ENCODE measurements around the gene HOXC6. TPM values are rescaled to one million over a fixed set of nuclear protein-coding genes. Genes with fewer than 3 reads are reported as not detected.

HOXC6 gene
- polyA plus RNA-seq, 3 donors, result 0.56 to 3.1 (median 0.95) TPM

DNA sequence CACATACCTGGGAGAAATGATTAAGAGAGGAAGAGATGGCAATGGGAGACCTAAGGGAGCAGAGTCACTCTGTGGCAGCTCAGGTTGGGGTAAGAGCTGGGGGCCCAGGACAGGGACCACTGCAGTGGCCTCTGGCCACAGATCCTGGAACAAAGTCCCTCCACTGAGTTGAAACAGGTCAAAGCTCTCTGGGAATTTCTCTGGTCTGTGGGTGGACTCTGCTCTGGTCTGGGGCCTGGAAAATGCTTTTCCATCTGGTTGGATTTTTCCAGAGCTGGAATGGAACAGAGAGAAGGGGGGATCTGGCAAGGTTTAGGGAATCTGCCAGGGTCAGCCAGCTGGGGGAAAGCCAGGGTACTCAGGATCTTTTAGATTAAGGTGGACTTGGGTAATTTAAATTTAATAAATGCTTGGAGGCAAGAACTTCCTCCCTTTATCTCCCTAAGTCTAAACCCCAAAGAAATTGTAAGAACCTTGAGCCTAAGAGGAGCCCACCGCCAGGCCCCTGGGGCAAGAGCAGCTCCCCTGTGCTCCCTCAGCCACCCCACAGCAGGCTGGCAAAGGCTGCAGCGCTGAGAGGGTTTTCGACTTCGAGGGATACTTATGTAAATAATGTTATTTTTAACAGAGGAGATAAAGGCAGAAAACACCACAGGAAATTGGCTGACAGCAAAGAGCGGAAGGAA, 39.6 kb upstream of the HOXC6 start:
- 4 to 16% (median 14%) methylated on average over 5 of the region's 5 CpGs for WGBS, 3 donors
- H3K27ac ChIP-seq (ENCODE audit: low read depth, low read length), result no peak overlapping the region

DNA sequence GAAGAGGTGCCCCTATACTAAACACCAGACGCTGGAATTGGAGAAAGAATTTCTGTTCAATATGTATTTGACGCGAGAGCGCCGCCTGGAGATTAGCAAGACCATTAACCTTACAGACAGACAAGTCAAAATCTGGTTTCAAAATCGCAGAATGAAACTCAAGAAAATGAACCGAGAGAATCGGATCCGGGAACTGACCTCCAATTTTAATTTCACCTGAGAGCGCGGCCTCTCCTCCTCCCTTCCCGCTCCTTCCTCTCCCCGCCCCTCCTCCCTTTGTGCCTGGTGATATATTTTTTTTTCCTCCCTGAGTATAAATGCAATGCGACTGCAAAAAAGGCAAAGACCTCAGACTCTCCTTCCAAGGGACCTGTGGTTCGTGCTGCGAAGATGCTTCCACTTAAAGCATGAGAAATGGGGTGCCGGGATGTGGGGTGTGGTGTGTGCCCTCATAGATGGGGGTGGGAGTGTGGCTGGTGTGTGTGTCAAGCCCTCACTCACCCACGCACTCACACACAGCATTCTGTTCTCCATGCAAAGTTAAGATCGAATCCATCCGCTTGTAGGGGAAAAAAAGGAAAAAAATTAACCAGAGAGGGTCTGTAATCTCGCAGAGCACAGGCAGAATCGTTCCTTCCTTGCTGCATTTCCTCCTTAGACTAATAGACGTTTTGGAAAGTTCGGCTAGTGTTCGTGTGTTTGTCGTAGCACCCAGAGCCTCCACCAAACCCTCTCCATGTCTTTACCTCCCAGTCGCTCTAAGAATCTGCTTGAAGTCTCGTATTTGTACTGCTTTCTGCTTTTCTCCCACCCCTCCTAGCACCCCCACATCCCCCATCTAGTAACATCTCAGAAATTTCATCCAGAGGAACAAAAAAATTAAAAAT, 38.8 kb upstream of the HOXC6 start:
- H3K27ac ChIP-seq (ENCODE audit: low read depth, low read length), result no peak overlapping the region

DNA sequence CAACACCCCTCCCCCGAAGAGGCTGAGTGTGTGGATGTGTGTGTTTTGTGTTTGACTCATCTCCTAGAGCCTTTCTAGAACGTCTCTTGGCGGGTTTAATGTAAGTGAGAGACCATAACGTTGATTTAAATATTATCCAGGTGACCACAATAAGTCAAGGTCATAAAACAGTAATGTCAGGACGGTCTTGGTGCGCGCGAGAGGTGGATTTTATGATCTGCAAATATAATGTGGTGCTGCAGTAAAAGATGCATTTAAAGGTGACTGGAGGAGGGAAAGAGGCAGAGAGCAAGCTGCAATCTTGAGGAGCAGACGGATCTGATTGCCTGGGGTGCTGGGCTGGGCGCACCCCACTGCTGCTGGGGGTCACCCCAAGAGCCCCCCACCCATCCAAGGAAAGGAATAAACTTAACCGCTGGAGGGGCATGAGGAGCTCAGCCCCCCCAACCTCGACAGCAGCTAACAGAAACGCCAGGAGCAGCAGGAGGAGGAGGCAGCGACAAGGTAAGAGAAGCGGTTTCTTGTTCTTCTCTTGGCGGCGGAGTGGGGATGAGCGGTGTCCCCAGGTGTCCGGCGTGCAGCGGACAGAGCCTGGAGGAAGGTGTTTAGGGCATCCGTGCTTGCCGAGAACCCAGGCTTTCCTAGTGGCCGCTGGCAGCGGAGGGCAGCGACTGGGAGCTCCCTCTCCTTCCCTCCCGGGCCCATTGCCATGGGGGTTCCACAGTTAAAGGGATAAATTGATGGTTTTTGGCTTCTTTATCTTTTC, 37.7 kb upstream of the HOXC6 start:
- no peak overlapping the region for H3K27ac ChIP-seq (ENCODE audit: low read depth, low read length)
- WGBS, 3 donors, result 4 to 22% (median 8%) methylated on average over 27 of the region's 27 CpGs

More for the DNA sequence above, 38.8 kb upstream of the HOXC6 start:
- 6 to 7% (median 6%) methylated on average over 28 of the region's 28 CpGs for WGBS, 3 donors

DNA sequence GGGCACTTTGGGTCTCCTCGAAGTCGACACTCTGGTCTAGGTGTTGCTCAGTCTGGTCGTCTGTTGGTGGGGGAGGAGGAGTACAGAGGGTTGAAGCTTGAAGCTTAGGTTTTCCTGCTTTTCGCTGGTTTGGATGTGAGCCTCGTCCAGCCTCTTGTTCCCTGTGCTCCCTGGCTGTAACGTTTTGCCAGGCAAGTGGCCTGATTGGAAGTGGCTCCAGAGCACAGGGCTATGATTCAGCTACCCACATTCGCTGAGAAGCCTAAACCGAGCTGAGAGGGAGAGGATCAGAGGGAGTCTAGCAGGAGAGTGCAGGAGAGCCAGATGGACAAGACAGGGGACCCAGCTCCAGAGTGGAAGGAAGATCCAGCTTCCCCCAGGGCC, 37.2 kb upstream of the HOXC6 start:
- WGBS, 3 donors, result 4 to 8% (median 6%) methylated on average over 8 of the region's 8 CpGs
- no peak overlapping the region for H3K27ac ChIP-seq (ENCODE audit: low read depth, low read length)

DNA sequence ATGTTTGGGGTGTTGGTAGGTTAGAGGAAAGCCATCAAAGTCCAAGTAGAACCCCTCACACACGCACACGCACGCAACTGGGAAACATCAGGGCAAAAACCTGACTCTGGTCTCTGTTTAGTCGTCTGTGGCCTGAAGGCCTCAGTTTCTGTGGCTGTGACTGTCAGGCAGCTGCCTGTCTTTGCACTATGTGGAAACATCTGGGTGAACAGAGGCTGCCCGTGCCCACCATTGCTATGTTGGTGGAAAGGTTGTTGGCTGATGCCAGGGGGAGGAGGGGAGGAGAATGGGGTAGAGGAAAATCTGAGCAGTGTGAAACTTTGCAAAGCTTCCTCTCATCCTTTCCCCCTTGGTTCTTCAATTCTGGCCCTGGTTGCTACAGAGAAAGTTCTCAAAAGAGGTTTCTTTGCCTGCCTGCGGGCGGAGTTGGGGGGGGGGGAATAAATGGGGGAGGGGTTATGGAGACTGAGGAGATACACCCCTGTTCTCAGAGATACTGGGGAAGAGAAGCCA, 35.8 kb upstream of the HOXC6 start:
- no peak overlapping the region for H3K27ac ChIP-seq (ENCODE audit: low read depth, low read length)

DNA sequence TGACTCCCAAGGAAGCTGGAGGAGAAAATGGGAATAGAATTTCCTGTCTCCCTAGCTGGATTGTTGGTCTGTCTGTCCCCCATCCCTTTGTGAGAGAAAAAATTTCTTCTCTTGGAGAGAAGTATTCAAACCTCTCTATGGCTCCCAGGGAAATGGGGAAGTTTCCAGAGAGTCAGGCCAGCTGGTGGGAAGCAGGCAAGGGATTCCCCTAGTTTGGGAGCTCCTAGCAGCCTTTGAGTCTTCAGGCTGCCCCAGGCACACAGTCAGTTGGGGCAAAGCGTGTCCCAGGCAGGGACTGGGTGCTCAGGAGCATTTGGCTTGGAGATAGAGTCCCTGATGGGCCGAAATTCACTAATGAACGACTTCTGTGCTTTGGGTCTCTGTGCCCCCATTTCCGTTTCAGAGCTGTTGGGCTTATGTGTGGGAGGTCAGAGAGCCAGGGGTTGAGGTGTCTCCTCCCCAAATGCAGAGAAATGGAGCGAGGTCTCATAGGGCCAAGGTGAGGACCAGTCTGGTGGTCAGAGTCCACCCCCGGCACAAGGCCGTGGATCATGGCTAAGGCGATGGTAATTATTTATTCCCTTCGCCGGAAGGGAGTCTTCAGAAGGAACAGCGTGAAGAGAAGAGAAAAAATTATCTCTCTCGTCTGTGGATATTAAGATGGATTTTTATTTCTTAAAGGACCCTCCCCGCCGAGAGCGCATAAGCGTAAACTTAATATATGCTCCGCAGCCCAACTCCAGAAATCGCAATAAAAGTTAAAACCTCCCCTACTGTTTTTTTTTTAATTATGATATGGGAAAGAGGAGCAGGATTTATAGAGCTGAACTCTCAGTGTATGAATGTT, 34.9 kb upstream of the HOXC6 start:
- WGBS, 3 donors, result 29 to 48% (median 33%) methylated on average over 18 of the region's 18 CpGs
- H3K27ac ChIP-seq (ENCODE audit: low read depth, low read length), result no peak overlapping the region

More for the DNA sequence above, 35.8 kb upstream of the HOXC6 start:
- WGBS, 3 donors, result 24 to 53% (median 35%) methylated on average over 7 of the region's 7 CpGs

DNA sequence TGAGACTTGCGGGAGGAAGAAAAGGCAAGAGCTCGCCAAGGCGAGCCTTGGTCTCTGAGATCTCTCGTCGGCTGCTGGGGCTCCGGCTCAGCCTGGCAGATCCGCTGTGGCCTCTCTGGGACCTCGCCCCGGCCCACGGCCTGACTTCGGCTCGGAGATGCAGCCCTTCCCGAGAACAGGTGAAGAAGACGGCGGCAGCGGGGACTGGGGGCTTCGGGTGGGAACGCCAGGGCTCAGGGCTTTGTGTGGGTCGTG, 34.3 kb upstream of the HOXC6 start:
- 4 to 12% (median 11%) methylated on average over 19 of the region's 19 CpGs for WGBS, 3 donors
- no peak overlapping the region for H3K27ac ChIP-seq (ENCODE audit: low read depth, low read length)

DNA sequence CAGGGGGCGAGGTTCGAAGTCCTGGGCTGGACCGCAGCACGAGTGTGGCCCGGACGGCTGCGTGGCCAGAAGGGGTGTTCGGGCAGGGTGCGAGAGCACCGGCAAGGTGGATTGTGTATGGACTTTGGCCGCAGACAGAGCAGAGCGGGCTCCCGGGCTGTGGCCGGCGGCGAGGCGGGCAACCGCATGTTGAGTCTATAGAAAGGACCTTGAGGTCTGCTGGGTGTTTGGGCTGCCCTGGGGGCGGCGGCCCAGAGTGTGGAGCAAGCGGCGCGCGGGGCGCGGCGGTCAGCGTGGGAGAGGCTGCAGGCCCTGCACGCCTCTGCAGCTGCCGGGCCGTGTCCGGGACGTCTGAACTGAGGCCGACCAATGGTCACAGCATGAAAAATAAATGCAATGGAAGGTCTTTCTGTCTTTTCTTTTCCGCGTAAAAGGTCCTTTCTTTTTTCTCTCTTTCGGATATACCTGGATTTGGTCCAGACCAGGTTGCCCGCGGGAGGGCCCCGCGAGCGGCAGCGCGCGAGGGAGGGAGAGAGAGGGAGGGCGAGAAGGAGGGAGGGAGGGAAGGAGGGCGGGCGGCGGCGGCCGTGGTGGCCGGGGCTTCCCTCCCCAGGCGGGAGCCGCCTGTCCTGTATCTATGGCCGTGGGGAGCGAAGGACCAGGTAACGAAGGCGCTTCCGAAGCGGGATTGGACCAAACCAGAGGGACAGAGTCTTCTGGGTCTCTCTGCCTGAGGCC, 33.8 kb upstream of the HOXC6 start:
- 4 to 10% (median 7%) methylated on average over 46 to 60 of the region's 60 CpGs for WGBS, 3 donors
- no peak overlapping the region for H3K27ac ChIP-seq (ENCODE audit: low read depth, low read length)

DNA sequence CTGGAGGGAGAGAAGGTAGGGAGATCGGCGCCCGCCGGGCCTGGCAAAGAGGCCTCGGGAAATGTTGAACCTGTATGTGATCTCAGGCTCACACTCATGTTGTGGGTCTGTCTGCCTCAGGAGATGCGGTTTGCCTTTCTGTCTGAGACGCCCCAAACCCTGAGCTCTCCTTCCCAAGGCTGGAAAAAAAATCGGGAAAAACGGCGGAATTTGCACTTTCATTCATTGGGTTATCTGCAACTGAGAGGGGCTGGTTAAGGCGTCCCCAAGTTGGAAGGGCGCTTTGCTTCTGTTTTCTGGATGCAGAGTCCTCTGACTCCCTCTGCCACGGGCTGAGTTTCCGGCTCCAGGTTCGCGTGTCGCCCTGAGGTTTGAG, 33.2 kb upstream of the HOXC6 start:
- no peak overlapping the region for H3K27ac ChIP-seq (ENCODE audit: low read depth, low read length)
- 5 to 7% (median 7%) methylated on average over 17 of the region's 17 CpGs for WGBS, 3 donors

DNA sequence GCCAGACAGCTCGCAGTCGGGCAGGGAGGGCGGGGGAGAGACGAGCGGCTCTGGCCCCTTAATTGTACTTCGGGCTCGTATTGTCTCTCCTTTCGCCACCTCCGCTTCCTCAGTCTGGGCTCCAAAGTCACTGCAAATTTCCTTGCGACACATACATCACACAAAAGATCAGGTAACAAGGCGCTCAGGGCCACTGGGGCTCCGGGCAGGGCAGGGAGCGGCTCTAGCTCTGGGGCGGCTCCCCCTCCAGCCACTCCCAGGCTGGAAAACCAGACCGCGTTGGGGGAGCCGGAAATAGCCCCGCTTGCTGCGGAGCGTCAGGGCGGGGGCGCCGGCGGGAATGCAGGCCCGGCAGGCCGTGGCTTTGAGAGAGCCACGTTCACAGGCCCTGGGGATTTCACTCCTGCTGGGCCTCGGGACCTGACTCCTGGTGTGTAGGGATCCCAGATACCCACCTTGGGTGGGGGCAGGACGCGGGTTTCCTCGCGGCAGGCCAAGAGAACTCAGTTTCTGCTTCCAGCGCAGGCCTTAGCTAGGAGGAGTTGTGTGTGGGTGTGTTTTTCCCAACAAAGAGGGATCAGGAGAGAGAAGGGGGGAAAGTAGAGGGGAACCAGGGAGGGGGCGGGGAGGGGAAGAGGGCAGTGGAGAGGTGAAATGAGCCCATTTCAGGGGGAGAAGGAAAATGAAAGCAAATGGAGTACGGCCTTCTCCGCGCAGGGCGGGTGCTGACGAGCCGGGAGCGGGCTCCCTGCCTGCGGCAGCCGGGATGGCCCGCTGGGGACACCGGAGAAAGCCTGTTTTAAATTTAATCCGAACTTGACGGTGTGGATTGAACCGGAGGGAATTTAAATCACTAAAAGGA, 32.6 kb upstream of the HOXC6 start:
- no peak overlapping the region for H3K27ac ChIP-seq (ENCODE audit: low read depth, low read length)
- WGBS, 3 donors, result 3 to 9% (median 5%) methylated on average over 48 of the region's 48 CpGs

DNA sequence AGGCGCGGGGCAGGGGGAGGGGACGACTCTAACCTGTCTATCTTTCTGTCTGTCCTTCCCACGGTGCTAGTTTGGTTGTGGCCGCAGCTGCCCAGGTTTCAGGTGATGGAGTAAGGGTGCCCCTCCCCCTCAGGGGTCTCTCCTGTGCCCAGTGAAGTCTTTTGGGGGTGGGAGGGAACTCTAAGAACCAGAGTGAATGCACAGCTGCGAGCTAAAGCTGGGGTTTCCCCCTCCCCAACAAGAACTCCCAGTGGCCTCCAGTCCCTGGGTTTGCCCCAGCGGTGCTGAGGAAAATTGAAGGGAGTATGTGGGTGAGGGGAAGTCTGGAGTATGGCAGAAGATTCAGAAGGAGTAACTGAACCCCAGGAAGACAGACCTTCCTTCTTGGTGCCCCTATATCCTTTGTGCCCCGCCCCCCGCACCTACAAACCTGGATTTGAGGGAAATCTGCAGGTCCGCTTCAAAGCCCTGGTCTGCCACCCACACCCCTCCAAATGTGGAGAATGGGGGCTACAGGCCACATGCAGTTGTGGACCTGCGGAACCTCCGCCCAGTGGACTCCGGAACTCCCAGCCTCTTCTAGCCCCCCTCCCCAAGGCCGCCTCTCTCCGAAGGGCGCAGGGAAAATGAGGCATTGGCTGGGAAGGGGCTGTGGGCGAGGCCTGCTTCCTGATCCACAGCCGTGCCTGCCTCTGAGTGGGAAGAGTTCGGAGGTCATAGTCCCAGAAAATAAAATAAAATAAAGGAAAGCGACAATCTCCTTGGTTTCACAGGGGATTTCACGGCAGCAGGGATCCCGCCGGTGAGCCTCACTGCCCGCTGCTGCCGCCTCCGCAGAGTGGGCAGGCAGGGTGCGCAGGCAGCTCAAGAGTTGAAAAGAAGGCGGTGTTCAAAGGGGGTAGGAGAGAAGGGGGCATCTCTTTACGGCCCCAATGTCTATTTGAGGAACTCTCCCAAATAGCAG, 31.7 kb upstream of the HOXC6 start:
- 33 to 51% (median 36%) methylated on average over 28 to 29 of the region's 29 CpGs for WGBS, 3 donors
- no peak overlapping the region for H3K27ac ChIP-seq (ENCODE audit: low read depth, low read length)

DNA sequence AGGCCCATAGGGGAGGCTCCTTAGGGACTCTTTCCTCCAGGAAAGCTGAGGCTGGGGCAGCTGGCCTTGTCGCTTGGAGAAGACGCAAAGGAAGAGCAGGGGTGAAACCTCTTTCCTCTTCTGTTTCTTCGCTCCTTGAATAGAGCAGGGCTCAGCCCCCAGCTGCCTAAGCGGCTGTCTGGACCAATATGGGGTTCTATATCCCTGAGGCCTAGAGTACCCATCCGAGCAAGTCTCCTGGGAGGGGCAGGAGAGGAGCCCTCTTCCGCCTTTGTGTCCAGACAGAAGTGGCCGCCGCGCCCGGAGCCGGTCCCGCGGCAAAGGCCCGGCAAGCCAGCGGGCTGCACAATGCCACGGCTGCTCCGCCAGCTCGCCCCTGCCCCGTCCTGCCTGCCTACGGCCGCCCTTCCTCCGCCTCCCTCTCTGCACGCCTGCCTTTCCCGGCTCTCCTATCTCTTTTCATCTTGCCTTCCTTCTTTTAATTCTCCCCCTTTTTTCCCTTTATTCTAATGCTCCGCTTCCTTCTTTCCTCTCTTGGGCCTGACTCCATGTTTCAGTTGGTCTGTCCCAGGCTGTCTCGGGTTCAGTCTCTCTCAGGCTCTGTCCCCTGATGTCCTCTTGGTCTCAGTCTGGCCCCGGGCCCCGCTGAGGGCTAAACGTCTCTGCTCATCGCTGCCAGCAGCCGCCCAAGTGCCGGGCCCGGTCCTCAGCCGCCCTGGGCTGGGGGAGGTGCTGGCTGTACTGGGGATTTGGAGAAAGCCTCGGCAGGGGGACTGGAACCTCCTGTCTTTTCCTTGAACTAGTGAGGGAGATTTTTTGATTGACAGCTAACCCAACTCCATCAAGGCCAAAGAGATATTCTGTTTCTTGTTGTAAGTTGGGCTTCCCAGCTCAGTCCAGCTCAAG, 30.8 kb upstream of the HOXC6 start:
- no peak overlapping the region for H3K27ac ChIP-seq (ENCODE audit: low read depth, low read length)
- WGBS, 3 donors, result 7 to 15% (median 13%) methylated on average over 35 of the region's 35 CpGs

DNA sequence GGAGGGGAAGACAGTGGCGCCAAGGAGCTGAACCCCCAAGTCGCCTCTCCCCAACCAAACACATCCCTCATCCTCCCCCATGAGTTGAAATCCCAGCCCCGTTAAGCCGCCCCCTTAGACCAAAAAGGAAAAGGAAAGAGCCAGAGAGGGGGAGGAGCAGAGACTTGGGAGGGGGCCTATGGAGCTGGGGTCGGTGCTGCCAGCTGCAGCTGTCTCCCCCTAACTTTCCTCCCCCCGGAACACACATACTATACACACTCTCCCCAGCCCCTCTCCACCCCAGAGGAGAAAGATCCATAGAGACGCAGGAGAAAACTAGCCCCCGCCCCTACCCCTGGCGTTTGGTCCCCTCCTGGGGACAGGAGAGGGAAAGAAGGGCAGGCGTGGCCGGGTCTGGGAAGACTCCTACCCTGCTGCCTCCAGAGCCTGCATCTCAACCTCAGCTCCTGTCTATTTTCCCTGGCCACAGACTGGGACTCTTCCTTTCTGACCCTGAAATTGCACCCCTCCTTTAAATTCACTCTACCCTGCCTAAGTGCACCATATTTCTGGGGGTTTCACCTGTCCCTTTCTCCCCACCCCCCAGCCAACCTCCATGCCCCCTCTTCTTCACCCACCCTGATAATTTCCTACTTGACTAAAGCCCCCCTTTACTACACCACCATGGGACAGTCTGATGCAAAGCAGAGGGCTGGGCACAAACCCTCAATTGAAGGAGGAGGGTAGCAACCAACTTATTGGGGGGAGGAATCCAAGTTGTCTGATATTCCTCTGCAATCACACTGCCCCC, 29.9 kb upstream of the HOXC6 start:
- H3K27ac ChIP-seq (ENCODE audit: low read depth, low read length), result no peak overlapping the region
- WGBS, 3 donors, result 9 to 19% (median 15%) methylated on average over 10 to 11 of the region's 11 CpGs

DNA sequence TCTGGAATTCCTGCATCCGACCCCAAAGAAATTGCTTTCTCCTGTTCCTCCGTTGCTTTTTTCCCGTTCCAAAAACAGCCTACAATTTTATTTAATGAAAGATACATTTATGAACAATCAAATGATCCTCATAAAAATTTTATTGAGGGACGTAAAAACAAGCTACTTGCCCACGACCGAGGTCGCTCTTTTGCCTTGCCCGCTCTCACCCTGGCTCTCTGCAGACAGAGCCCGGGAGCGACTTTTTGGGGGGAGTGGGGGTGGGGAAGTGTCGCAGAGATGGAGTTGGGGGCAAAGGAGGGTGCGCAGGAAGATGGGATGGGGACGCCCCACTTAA, 29.4 kb upstream of the HOXC6 start:
- no peak overlapping the region for H3K27ac ChIP-seq (ENCODE audit: low read depth, low read length)
- 10 to 14% (median 12%) methylated on average over 13 of the region's 13 CpGs for WGBS, 3 donors
